CD14-positive monocyte (primary cell): ENCODE measurements around the gene CTDNEP1. TPM values are rescaled to one million over a fixed set of nuclear protein-coding genes. Genes with fewer than 3 reads are reported as not detected.

Source experiments
- DNase-seq, 3 donors: peaks; one replicate each; pipeline ENCODE4 v3.0.0-alpha.2; 2011 to 2022
- H2AFZ ChIP-seq: 2 replicates; pipeline ENCODE4 v1.6.0; 2012; ENCODE audit warnings: mild to moderate bottlenecking, low read depth, low read length, inconsistent platforms; ENCODE audit not compliant: insufficient read depth, poor library complexity, severe bottlenecking
- H3K27ac ChIP-seq, 2 donors: 1 replicate in 1 of 2; 2 replicates in 1 of 2; pipeline ENCODE4 v1.5.1; 2012 to 2013; ENCODE audit warnings: low read length in 2 of 2, control low read depth in 1 of 2, inconsistent platforms in 1 of 2, low read depth in 1 of 2, mild to moderate bottlenecking in 1 of 2
- H3K27me3 ChIP-seq, 2 donors: one replicate each; pipeline versions ENCODE4 v1.6.0 to v1.6.1; 2011 to 2013; ENCODE audit warnings: low read length in 2 of 2; ENCODE audit not compliant: control insufficient read depth in 2 of 2, insufficient read depth in 2 of 2
- H3K36me3 ChIP-seq, 2 donors: replicated peaks in 1 of 2; 1 replicate in 1 of 2; 2 replicates in 1 of 2; pipeline versions ENCODE4 v1.5.1 to v1.6.1; 2012 to 2013; ENCODE audit warnings: low read length in 2 of 2, control low read depth in 1 of 2, inconsistent platforms in 1 of 2, mild to moderate bottlenecking in 1 of 2; ENCODE audit not compliant: insufficient read depth in 2 of 2, control insufficient read depth in 1 of 2
- H3K4me1 ChIP-seq, 2 donors: 1 replicate in 1 of 2; 2 replicates in 1 of 2; pipeline versions ENCODE4 v1.5.1 to v1.6.1; 2012 to 2013; ENCODE audit warnings: low read length in 2 of 2, control low read depth in 1 of 2, inconsistent platforms in 1 of 2, mild to moderate bottlenecking in 1 of 2, moderate library complexity in 1 of 2; ENCODE audit not compliant: insufficient read depth in 2 of 2, control insufficient read depth in 1 of 2
- H3K4me2 ChIP-seq: replicated peaks from 2 replicates; pipeline ENCODE3; 2012; ENCODE audit warnings: low read length, moderate library complexity, mild to moderate bottlenecking; ENCODE audit not compliant: poor library complexity, severe bottlenecking; ENCODE audit errors: extremely low read depth
- H3K4me3 ChIP-seq, 3 experiments: fragments of 200-600 bp in 1 of 3; sonication (generic) in 1 of 3; replicated peaks in 1 of 3; 1 replicate in 2 of 3; 2 replicates in 1 of 3; pipeline ENCODE4 v1.5.1; 2011 to 2013; ENCODE audit warnings: low read length in 3 of 3, mild to moderate bottlenecking in 3 of 3, control low read depth in 2 of 3, low read depth in 2 of 3, inconsistent platforms in 1 of 3, moderate library complexity in 1 of 3
- H3K79me2 ChIP-seq: 2 replicates; pipeline ENCODE4 v1.6.0; 2012; ENCODE audit warnings: mild to moderate bottlenecking, control low read depth, inconsistent platforms, low read length, moderate library complexity; ENCODE audit not compliant: insufficient read depth
- H3K9ac ChIP-seq: 2 replicates; pipeline ENCODE4 v1.6.0; 2017; ENCODE audit warnings: low read length, mild to moderate bottlenecking; ENCODE audit not compliant: insufficient read depth, poor library complexity, severe bottlenecking
- H3K9me3 ChIP-seq, 2 donors: replicated peaks in 1 of 2; 1 replicate in 1 of 2; 2 replicates in 1 of 2; pipeline versions ENCODE4 v1.5.1 to v1.6.1; 2012 to 2013; ENCODE audit warnings: low read length in 2 of 2, control low read depth in 1 of 2; ENCODE audit not compliant: control insufficient read depth in 1 of 2, insufficient read depth in 1 of 2
- H4K20me1 ChIP-seq: 2 replicates; pipeline ENCODE4 v1.6.0; 2012; ENCODE audit warnings: mild to moderate bottlenecking, low read length, control low read depth, moderate library complexity; ENCODE audit not compliant: insufficient read depth
- H3K27ac Mint-ChIP-seq, 7 donors: one replicate each; pipeline ENCODE4 v1.8.0; 2020; ENCODE audit warnings: mild to moderate bottlenecking in 7 of 7, mixed read lengths in 7 of 7, moderate library complexity in 6 of 7, inconsistent platforms in 2 of 7
- H3K27me3 Mint-ChIP-seq, 3 donors: one replicate each; pipeline ENCODE4 v1.8.0; 2021 to 2022; ENCODE audit warnings: low read depth in 3 of 3, mild to moderate bottlenecking in 3 of 3, mixed read lengths in 3 of 3, moderate library complexity in 3 of 3, inconsistent platforms in 1 of 3
- H3K36me3 Mint-ChIP-seq, 2 donors: one replicate each; pipeline ENCODE4 v1.8.0; 2020; ENCODE audit warnings: mixed read lengths in 2 of 2, inconsistent platforms in 1 of 2, mild to moderate bottlenecking in 1 of 2
- H3K4me1 Mint-ChIP-seq: one replicate; pipeline ENCODE4 v1.8.0; 2020; ENCODE audit warnings: mild to moderate bottlenecking, mixed read lengths
- H3K4me3 Mint-ChIP-seq, 2 donors: one replicate each; pipeline ENCODE4 v1.8.0; 2020; ENCODE audit warnings: mild to moderate bottlenecking in 2 of 2, mixed read lengths in 2 of 2, moderate library complexity in 1 of 2
- H3K9me3 Mint-ChIP-seq, 7 donors: one replicate each; pipeline ENCODE4 v1.8.0; 2020 to 2022; ENCODE audit warnings: mixed read lengths in 7 of 7, mild to moderate bottlenecking in 6 of 7, moderate library complexity in 6 of 7, inconsistent platforms in 2 of 7
- CTCF ChIP-seq: fragments of 200-600 bp; IDR thresholded peaks from one replicate; pipeline ENCODE4 v1.8.0; 2022; ENCODE audit warnings: antibody characterized with exemption, mild to moderate bottlenecking
- WGBS: methylation state at CpG from one replicate; pipeline ENCODE4 v1.1.5; 2013; ENCODE audit warnings: missing lambda C conversion rate; ENCODE audit not compliant: insufficient coverage; 5-methylcytosine and 5-hydroxymethylcytosine counted together
- intact Hi-C, 2 donors: fragments of 100-400 bp; cut with micrococcal nuclease; formaldehyde crosslinking; loops; one replicate each; pipeline versions ENCODE4 v1.15.0 to v1.15.1; 2023
- polyA plus RNA-seq, 3 donors: library from polyadenylated mRNA; depleted of rRNA in 1 of 3; unstranded in 2 of 3; stranded (reverse) in 1 of 3; fragments of 300-500 nt in 2 of 3; fragments of >200 nt in 1 of 3; fragmentation: Illumina TruSeq in 2 of 3; gene quantifications; 1 replicate in 2 of 3; 2 replicates in 1 of 3; pipeline ENCODE4 v1.2.3, GENCODE V29; 2012 to 2021

Gene CTDNEP1
- polyA plus RNA-seq, 3 donors, result 29.5 to 198 (median 38.3) TPM

- Mint-ChIP-seq H3K4me1 (peaks cover 59% of the 10 kb centered on the region), H3K9me3 (peaks cover 0 to 4% (median 0%) of the 10 kb centered on the region in 7 donors), H3K36me3 (peaks cover 36 to 49% of the 10 kb centered on the region in 2 donors), H3K4me3 (peak overlapping the region; percentile 96 to 98), H3K27me3 (peaks cover 0 to 5% (median 0%) of the 10 kb centered on the region in 3 donors), H3K27ac (peak overlapping the region; percentile 86 to 100 (median 95))
- no peak for TF ChIP-seq CTCF
- Histone ChIP-seq H3K27me3 (no peaks in the 10 kb centered on the region), H4K20me1 (peaks cover 42% of the 10 kb centered on the region), H3K9me3 (no peaks in the 10 kb centered on the region), H2AFZ (peak overlapping the region; percentile 40), H3K36me3 (peaks cover 21 to 26% of the 10 kb centered on the region in 2 donors), H3K4me2 (peak overlapping the region; percentile 100), H3K9ac (peak overlapping the region; percentile 86), H3K4me1 (peaks cover 57 to 68% of the 10 kb centered on the region in 2 donors), H3K4me3 (peak overlapping the region; percentile 65 to 100 (median 98)), H3K27ac (peak overlapping the region; percentile 64 to 79), H3K79me2 (peaks cover 68% of the 10 kb centered on the region)
- intact Hi-C loops, result loop anchor here (5.0 to 10.0 kb wide), 2 partner anchors 69 to 246 kb away; partner anchors contain the start of genes EIF5A (in 2 of the 2), POLR2A (in 1 of the 2) and SLC35G6 (in 1 of the 2)
- DNase-seq, result peak in 1 of 3 donors; percentile 29
- WGBS, result under 1% methylated on average over 21 of the region's 39 CpGs
These were observed 13.0 kb downstream of the CTDNEP1 start for GRCh38 chr17:7238420-7239090.

- Mint-ChIP-seq H3K36me3 (peaks cover 36 to 45% of the 10 kb centered on the region in 2 donors), H3K27ac (peak overlapping the region; percentile 69 to 97 (median 76)), H3K27me3 (peaks cover 0 to 5% (median 0%) of the 10 kb centered on the region in 3 donors), H3K9me3 (peaks cover 0 to 4% (median 0%) of the 10 kb centered on the region in 7 donors), H3K4me1 (peaks cover 60% of the 10 kb centered on the region), H3K4me3 (peak overlapping the region; percentile 96 to 98)
- Histone ChIP-seq H3K4me1 (peaks cover 59 to 67% of the 10 kb centered on the region in 2 donors), H3K9me3 (no peaks in the 10 kb centered on the region), H3K27ac (peak overlapping the region; percentile 21 to 64), H3K79me2 (peaks cover 74% of the 10 kb centered on the region), H3K4me2 (peak overlapping the region; percentile 100), H4K20me1 (peaks cover 45% of the 10 kb centered on the region), H3K27me3 (no peaks in the 10 kb centered on the region), H3K36me3 (peaks cover 21 to 26% of the 10 kb centered on the region in 2 donors), H3K4me3 (peak overlapping the region; percentile 65 to 100 (median 98)), H3K9ac (peak overlapping the region; percentile 86), H2AFZ (peak overlapping the region; percentile 13)
- WGBS, result 0% methylated on average over 36 of the region's 73 CpGs
- TF ChIP-seq CTCF, result no peak
- intact Hi-C loops, result loop anchor here (2.0 to 10.0 kb wide), 3 partner anchors 17 to 247 kb away; partner anchors contain the start of genes EIF5A (in 2 of the 2), POLR2A (in 1 of the 2) and SLC35G6 (in 1 of the 2)
- DNase-seq, result peak; percentile 42 to 44 (median 43)
These were observed 13.6 kb downstream of the CTDNEP1 start for GRCh38 chr17:7237761-7238419.
